ENCODE results near the gene TLL1. TPM values are rescaled to one million over a fixed set of nuclear protein-coding genes. Genes with fewer than 3 reads are reported as not detected.

TLL1 gene
- polyA plus RNA-seq, 3 donors: not detected

DNA sequence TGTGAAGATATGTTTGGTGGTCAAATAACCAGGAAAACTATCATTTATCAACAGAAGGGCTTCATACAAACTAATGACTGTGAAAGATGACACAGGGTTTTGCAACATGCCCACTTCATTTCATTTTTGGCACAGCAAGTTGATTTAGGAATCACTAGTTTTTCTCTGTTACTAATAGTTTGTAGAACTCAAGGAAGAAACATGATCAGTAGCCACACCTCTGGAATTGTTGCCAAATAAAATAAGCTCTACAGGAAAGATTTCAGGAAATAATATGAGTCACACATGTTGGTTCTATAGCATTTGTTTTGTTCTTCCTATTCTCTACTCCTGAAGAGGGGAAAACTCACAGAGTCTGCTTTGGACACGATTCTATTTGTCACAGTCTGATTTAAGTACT is 255.4 kb downstream of the TLL1 start:
- no CpG with 5 or more reads among the region's 1 CpG for WGBS (ENCODE audit: insufficient coverage)
- H3K4me1 ChIP-seq (ENCODE audit: control insufficient read depth in 1 of 2, insufficient read depth in 2 of 2, low read length in 2 of 2): no peaks in the 10 kb centered on the region
- Mint-ChIP-seq H3K27me3 (ENCODE audit: low read depth in 3 of 3) (peaks cover 0 to 1% (median 0%) of the 10 kb centered on the region in 3 donors), H3K4me3 (no peak overlapping the region), H3K9me3 (peaks cover 0 to 10% (median 3%) of the 10 kb centered on the region in 7 donors), H3K36me3 (no peaks in the 10 kb centered on the region), H3K27ac (no peak overlapping the region), H3K4me1 (no peaks in the 10 kb centered on the region)
- no peaks in the 10 kb centered on the region for H3K36me3 ChIP-seq (replicated peaks in 1 of 2; ENCODE audit: control insufficient read depth in 1 of 2, insufficient read depth in 2 of 2, low read length in 2 of 2)
- H3K4me3 ChIP-seq (replicated peaks in 1 of 3; ENCODE audit: low read depth in 2 of 3, low read length in 3 of 3): no peak overlapping the region
- no peak for DNase-seq
- no peaks in the 10 kb centered on the region for H3K27me3 ChIP-seq (ENCODE audit: control insufficient read depth in 2 of 2, insufficient read depth in 2 of 2, low read length in 2 of 2)
- no peak overlapping the region for H3K9ac ChIP-seq (ENCODE audit: insufficient read depth, low read length, poor library complexity, severe bottlenecking)
- intact Hi-C loops (cut with micrococcal nuclease): no loop called here
- no peak overlapping the region for H3K4me2 ChIP-seq (replicated peaks; ENCODE audit: extremely low read depth, low read length, poor library complexity, severe bottlenecking)
- no peak overlapping the region for H3K27ac ChIP-seq (ENCODE audit: low read depth in 1 of 2, low read length in 2 of 2)
- peaks cover 0 to 1% of the 10 kb centered on the region in 2 donors for H3K9me3 ChIP-seq (replicated peaks in 1 of 2; ENCODE audit: control insufficient read depth in 1 of 2, insufficient read depth in 1 of 2, low read length in 2 of 2)
- no peaks in the 10 kb centered on the region for H3K79me2 ChIP-seq (ENCODE audit: insufficient read depth, low read length)
- no peaks in the 10 kb centered on the region for H4K20me1 ChIP-seq (ENCODE audit: insufficient read depth, low read length)
- H2AFZ ChIP-seq (ENCODE audit: insufficient read depth, low read depth, low read length, poor library complexity, severe bottlenecking): no peak overlapping the region
- TF ChIP-seq, protein P1, sequence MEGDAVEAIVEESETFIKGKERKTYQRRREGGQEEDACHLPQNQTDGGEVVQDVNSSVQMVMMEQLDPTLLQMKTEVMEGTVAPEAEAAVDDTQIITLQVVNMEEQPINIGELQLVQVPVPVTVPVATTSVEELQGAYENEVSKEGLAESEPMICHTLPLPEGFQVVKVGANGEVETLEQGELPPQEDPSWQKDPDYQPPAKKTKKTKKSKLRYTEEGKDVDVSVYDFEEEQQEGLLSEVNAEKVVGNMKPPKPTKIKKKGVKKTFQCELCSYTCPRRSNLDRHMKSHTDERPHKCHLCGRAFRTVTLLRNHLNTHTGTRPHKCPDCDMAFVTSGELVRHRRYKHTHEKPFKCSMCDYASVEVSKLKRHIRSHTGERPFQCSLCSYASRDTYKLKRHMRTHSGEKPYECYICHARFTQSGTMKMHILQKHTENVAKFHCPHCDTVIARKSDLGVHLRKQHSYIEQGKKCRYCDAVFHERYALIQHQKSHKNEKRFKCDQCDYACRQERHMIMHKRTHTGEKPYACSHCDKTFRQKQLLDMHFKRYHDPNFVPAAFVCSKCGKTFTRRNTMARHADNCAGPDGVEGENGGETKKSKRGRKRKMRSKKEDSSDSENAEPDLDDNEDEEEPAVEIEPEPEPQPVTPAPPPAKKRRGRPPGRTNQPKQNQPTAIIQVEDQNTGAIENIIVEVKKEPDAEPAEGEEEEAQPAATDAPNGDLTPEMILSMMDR (IDR thresholded peaks at IDR 0.05): no peak

DNA sequence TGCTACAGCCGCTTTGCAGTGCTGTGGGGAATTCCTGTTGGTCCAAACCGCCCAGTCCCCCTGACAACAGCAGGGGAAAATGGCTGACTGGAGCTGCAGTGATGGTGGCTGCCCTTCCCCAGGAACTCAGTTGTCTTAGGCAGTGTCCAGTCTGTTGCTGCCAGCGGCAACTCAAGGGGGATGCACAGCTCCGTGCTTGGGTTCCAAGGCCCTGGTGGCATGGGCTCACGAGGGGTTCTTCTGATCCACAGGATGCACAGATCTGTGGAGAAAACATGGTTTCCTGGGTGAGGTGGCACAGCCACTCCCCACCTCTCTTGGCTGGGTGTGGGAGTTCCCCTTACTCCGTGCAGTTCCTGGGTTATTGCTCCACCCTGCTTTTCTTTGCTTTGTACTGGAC is 261.2 kb downstream of the TLL1 start:
- H3K4me3 ChIP-seq (replicated peaks in 1 of 3; ENCODE audit: low read depth in 2 of 3, low read length in 3 of 3): no peak overlapping the region
- intact Hi-C loops (cut with micrococcal nuclease): no loop called here

More for the DNA sequence above, 261.2 kb downstream of the TLL1 start:
- WGBS (ENCODE audit: insufficient coverage): 69% methylated on average over 4 of the region's 6 CpGs
- Mint-ChIP-seq H3K27ac (no peak overlapping the region), H3K4me3 (no peak overlapping the region), H3K9me3 (peaks cover 2 to 12% (median 9%) of the 10 kb centered on the region in 7 donors), H3K27me3 (ENCODE audit: low read depth in 3 of 3) (peaks cover 0 to 1% (median 0%) of the 10 kb centered on the region in 3 donors), H3K36me3 (no peaks in the 10 kb centered on the region), H3K4me1 (no peaks in the 10 kb centered on the region)
- Histone ChIP-seq H3K27me3 (ENCODE audit: control insufficient read depth in 2 of 2, insufficient read depth in 2 of 2, low read length in 2 of 2) (no peaks in the 10 kb centered on the region), H3K79me2 (ENCODE audit: insufficient read depth, low read length) (no peaks in the 10 kb centered on the region), H3K9ac (ENCODE audit: insufficient read depth, low read length, poor library complexity, severe bottlenecking) (no peak overlapping the region), H3K4me2 (replicated peaks; ENCODE audit: extremely low read depth, low read length, poor library complexity, severe bottlenecking) (no peak overlapping the region), H4K20me1 (ENCODE audit: insufficient read depth, low read length) (no peaks in the 10 kb centered on the region), H2AFZ (ENCODE audit: insufficient read depth, low read depth, low read length, poor library complexity, severe bottlenecking) (no peak overlapping the region), H3K27ac (ENCODE audit: low read depth in 1 of 2, low read length in 2 of 2) (no peak overlapping the region), H3K36me3 (replicated peaks in 1 of 2; ENCODE audit: control insufficient read depth in 1 of 2, insufficient read depth in 2 of 2, low read length in 2 of 2) (no peaks in the 10 kb centered on the region), H3K4me1 (ENCODE audit: control insufficient read depth in 1 of 2, insufficient read depth in 2 of 2, low read length in 2 of 2) (no peaks in the 10 kb centered on the region), H3K9me3 (replicated peaks in 1 of 2; ENCODE audit: control insufficient read depth in 1 of 2, insufficient read depth in 1 of 2, low read length in 2 of 2) (peaks cover 7 to 17% of the 10 kb centered on the region in 2 donors)
- TF ChIP-seq, protein P1 (IDR thresholded peaks at IDR 0.05): no peak
- no peak for DNase-seq

All from CD14-positive monocyte (primary cell).